Panc1 (cell line): ENCODE measurements around the gene SLC6A13. TPM values are rescaled to one million over a fixed set of nuclear protein-coding genes. Genes with fewer than 3 reads are reported as not detected.
"Not testable (repeated sequence)": the region's sequence is repeated elsewhere in the genome, so short reads cannot be mapped to it uniquely, and the experiment has no call there.

Source experiments
- ATAC-seq: fragments of 200-7000 bp; cut with Tn5 transposase; 2 replicates; pipeline ENCODE4 v1.9.1; 2020; ENCODE audit warnings: mild to moderate bottlenecking, moderate library complexity
- BruUV-seq: library from RNA; stranded (reverse); fragments of 400-500 nt; replicated peaks from 2 replicates; lab custom pipeline; 2021; lab: Mats Ljungman, UMichigan
- CTCF ChIA-PET: fragments of 300-600 bp; sonication (Branson Sonifier 250); formaldehyde crosslinking; loops from one replicate; lab custom pipeline; 2022; ENCODE audit warnings: antibody characterized with exemption; lab: Charles Lee
- POLR2A ChIA-PET: fragments of 300-600 bp; sonication (Branson Sonifier 250); formaldehyde crosslinking; loops from one replicate; lab custom pipeline; 2022; ENCODE audit warnings: antibody characterized with exemption; lab: Charles Lee
- DNase-seq: peaks from one replicate; pipeline ENCODE4 v3.0.0-alpha.2; 2010; ENCODE audit warnings: low read depth, low spot score
- H3K27ac ChIP-seq: 2 replicates; pipeline ENCODE4 v1.5.1; 2011; ENCODE audit warnings: mild to moderate bottlenecking, low read length, inconsistent platforms
- H3K27me3 ChIP-seq: fragments of 200-500 bp; sonication (Bioruptor generic); 2 replicates; pipeline ENCODE4 v1.6.0; 2014; ENCODE audit warnings: low read length, inconsistent platforms; ENCODE audit not compliant: control insufficient read depth, insufficient read depth
- H3K36me3 ChIP-seq: fragments of 200-500 bp; sonication (Bioruptor generic); 2 replicates; pipeline ENCODE4 v1.5.1; 2014; ENCODE audit warnings: inconsistent platforms, mild to moderate bottlenecking, low read length, moderate library complexity; ENCODE audit not compliant: control insufficient read depth, insufficient read depth
- H3K4me1 ChIP-seq: 2 replicates; pipeline ENCODE4 v1.5.1; 2011; ENCODE audit warnings: inconsistent platforms, mild to moderate bottlenecking, low read length, moderate library complexity; ENCODE audit not compliant: control insufficient read depth, insufficient read depth
- H3K4me3 ChIP-seq, 2 experiments: 2 replicates each; pipeline ENCODE4 v1.5.1; 2011 to 2012; ENCODE audit warnings: low read depth in 2 of 2, low read length in 2 of 2, mild to moderate bottlenecking in 2 of 2, inconsistent platforms in 1 of 2, moderate library complexity in 1 of 2
- H3K9me3 ChIP-seq: fragments of 200-500 bp; sonication (Bioruptor generic); 2 replicates; pipeline ENCODE4 v1.5.1; 2014; ENCODE audit warnings: low read depth, mild to moderate bottlenecking, inconsistent platforms, low read length, moderate library complexity; ENCODE audit not compliant: control insufficient read depth, insufficient read depth
- POLR2AphosphoS5 ChIP-seq: IDR thresholded peaks from 2 replicates; pipeline ENCODE4 v1.6.1; 2012; ENCODE audit warnings: mild to moderate bottlenecking, low read depth, low read length, moderate library complexity
- SIN3A ChIP-seq: IDR thresholded peaks from 2 replicates; pipeline ENCODE4 v1.6.1; 2012; ENCODE audit warnings: low read depth, mild to moderate bottlenecking, low read length, moderate library complexity, borderline replicate concordance; ENCODE audit not compliant: insufficient read depth
- TCF7L2 ChIP-seq: IDR thresholded peaks from 2 replicates; pipeline ENCODE4 v1.6.1; 2011; ENCODE audit warnings: mild to moderate bottlenecking, low read depth, low read length, inconsistent platforms
- in situ Hi-C: cut with HindIII; loops from 2 replicates; pipeline ENCODE4 v1.10.0; 2016; ENCODE audit warnings: low sequenced_read_pairs, low pct_unique_long_range_greater_than_20kb
- intact Hi-C: fragments of 100-400 bp; cut with micrococcal nuclease; formaldehyde crosslinking; loops from one replicate; pipeline ENCODE4 v1.10.0; 2022; ENCODE audit not compliant: unreplicated experiment
- total RNA-seq: library from RNA; stranded (reverse); gene quantifications from one replicate; pipeline ENCODE4 v1.2.1, GENCODE V29; 2021; ENCODE audit not compliant: unreplicated experiment
- TF ChIP-seq, protein P1 (sequence below), 2 experiments: IDR thresholded peaks; 2 replicates each; pipeline ENCODE4 v1.6.1; 2011 to 2012; ENCODE audit warnings: low read depth in 2 of 2, control low read depth in 1 of 2, low read length in 1 of 2, mild to moderate bottlenecking in 1 of 2, moderate library complexity in 1 of 2; ENCODE audit not compliant: insufficient read depth in 1 of 2
- TF ChIP-seq, protein P2 (sequence below): fragments of 450-650 bp; IDR thresholded peaks from 2 replicates; pipeline ENCODE4 v1.5.1; 2017; ENCODE audit warnings: mild to moderate bottlenecking

SLC6A13 gene
- total RNA-seq, 1 experiment from 2014 or later, result 0.57 TPM

- no peak for DNase-seq
- H3K27ac ChIP-seq, result no peak overlapping the region
- H3K4me3 ChIP-seq, result no peak overlapping the region
- in situ Hi-C loops (no loop called here), intact Hi-C loops (no loop called here)
- H3K4me1 ChIP-seq, result no peaks in the 10 kb centered on the region; the same call in 1 of the 2 replicates
- H3K27me3 ChIP-seq, result no peaks in the 10 kb centered on the region
- POLR2A ChIA-PET, result no interaction called here
- H3K36me3 ChIP-seq, result no peaks in the 10 kb centered on the region
- CTCF ChIA-PET, result no interaction called here
- ATAC-seq, result no peak
- TF ChIP-seq, protein P1, sequence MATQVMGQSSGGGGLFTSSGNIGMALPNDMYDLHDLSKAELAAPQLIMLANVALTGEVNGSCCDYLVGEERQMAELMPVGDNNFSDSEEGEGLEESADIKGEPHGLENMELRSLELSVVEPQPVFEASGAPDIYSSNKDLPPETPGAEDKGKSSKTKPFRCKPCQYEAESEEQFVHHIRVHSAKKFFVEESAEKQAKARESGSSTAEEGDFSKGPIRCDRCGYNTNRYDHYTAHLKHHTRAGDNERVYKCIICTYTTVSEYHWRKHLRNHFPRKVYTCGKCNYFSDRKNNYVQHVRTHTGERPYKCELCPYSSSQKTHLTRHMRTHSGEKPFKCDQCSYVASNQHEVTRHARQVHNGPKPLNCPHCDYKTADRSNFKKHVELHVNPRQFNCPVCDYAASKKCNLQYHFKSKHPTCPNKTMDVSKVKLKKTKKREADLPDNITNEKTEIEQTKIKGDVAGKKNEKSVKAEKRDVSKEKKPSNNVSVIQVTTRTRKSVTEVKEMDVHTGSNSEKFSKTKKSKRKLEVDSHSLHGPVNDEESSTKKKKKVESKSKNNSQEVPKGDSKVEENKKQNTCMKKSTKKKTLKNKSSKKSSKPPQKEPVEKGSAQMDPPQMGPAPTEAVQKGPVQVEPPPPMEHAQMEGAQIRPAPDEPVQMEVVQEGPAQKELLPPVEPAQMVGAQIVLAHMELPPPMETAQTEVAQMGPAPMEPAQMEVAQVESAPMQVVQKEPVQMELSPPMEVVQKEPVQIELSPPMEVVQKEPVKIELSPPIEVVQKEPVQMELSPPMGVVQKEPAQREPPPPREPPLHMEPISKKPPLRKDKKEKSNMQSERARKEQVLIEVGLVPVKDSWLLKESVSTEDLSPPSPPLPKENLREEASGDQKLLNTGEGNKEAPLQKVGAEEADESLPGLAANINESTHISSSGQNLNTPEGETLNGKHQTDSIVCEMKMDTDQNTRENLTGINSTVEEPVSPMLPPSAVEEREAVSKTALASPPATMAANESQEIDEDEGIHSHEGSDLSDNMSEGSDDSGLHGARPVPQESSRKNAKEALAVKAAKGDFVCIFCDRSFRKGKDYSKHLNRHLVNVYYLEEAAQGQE (IDR thresholded peaks at IDR 0.05; ENCODE audit: insufficient read depth in 1 of 2, low read depth in 2 of 2, low read length in 1 of 2), result no peak
- TF ChIP-seq TCF7L2 (no peak), POLR2AphosphoS5 (no peak), SIN3A (no peak)
- TF ChIP-seq, protein P2, sequence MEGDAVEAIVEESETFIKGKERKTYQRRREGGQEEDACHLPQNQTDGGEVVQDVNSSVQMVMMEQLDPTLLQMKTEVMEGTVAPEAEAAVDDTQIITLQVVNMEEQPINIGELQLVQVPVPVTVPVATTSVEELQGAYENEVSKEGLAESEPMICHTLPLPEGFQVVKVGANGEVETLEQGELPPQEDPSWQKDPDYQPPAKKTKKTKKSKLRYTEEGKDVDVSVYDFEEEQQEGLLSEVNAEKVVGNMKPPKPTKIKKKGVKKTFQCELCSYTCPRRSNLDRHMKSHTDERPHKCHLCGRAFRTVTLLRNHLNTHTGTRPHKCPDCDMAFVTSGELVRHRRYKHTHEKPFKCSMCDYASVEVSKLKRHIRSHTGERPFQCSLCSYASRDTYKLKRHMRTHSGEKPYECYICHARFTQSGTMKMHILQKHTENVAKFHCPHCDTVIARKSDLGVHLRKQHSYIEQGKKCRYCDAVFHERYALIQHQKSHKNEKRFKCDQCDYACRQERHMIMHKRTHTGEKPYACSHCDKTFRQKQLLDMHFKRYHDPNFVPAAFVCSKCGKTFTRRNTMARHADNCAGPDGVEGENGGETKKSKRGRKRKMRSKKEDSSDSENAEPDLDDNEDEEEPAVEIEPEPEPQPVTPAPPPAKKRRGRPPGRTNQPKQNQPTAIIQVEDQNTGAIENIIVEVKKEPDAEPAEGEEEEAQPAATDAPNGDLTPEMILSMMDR, result no peak
- BruUV-seq, result no TSS peak
- H3K9me3 ChIP-seq, result no peaks in the 10 kb centered on the region
These were observed 44.4 kb downstream of the SLC6A13 start for GRCh38 chr12:218221-218620.

DNA sequence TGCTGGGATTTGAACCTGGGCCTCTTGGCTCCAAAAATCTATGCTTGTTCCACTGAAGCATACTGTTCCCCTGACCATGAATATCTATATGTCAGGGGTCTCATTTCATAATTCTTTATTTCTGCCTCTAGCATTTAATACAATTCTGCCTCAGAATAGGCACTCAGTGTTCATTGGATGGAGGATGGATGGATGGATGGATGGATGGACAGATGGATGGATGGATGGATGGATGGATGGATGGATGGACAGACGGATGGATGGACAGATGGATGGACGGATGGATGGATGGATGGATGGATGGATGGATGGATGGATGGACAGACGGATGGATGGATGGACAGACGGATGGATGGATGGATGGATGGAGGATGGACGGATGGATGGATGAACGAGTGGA, 45.6 kb downstream of the SLC6A13 start:
- BruUV-seq, ATAC-seq, H3K4me3 ChIP-seq, H3K27ac ChIP-seq, DNase-seq, CTCF ChIA-PET, in situ Hi-C loops, H3K27me3 ChIP-seq, H3K9me3 ChIP-seq, intact Hi-C loops, H3K4me1 ChIP-seq, H3K36me3 ChIP-seq, POLR2A ChIA-PET: not testable (repeated sequence)

- Histone ChIP-seq H3K9me3 (no peaks in the 10 kb centered on the region), H3K27me3 (no peaks in the 10 kb centered on the region), H3K4me3 (no peak overlapping the region), H3K36me3 (no peaks in the 10 kb centered on the region), H3K27ac (no peak overlapping the region), H3K4me1 (peaks cover 7% of the 10 kb centered on the region)
- no TSS peak for BruUV-seq
- intact Hi-C loops (no loop called here), in situ Hi-C loops (no loop called here)
- ChIA-PET CTCF (no interaction called here), POLR2A (no interaction called here)
- DNase-seq (no peak), ATAC-seq (no peak)
- TF ChIP-seq, protein P1 (IDR thresholded peaks at IDR 0.05; ENCODE audit: insufficient read depth in 1 of 2, low read depth in 2 of 2, low read length in 1 of 2), result no peak
- TF ChIP-seq, protein P2, result no peak
- TF ChIP-seq SIN3A (no peak), TCF7L2 (no peak), POLR2AphosphoS5 (no peak)
These were observed 47.5 kb downstream of the SLC6A13 start for GRCh38 chr12:215116-215515.
